Neuron (in vitro differentiated cells): ENCODE data around the gene DBNDD1.

Experiments used
- H2AFZ ChIP-seq: one replicate; pipeline ENCODE4 v1.6.1; 2013; ENCODE audit warnings: low read depth, mild to moderate bottlenecking, inconsistent platforms, low read length, moderate library complexity
- H3K27me3 ChIP-seq: one replicate; pipeline ENCODE4 v1.6.1; 2013; ENCODE audit warnings: low read length; ENCODE audit not compliant: insufficient read depth
- H3K36me3 ChIP-seq: one replicate; pipeline ENCODE4 v1.6.1; 2013; ENCODE audit warnings: low read length; ENCODE audit not compliant: insufficient read depth
- H3K4me1 ChIP-seq: one replicate; pipeline ENCODE4 v1.6.1; 2013; ENCODE audit warnings: low read length; ENCODE audit not compliant: insufficient read depth
- H3K4me3 ChIP-seq: 2 replicates; pipeline ENCODE4 v1.5.1; 2013; ENCODE audit warnings: mild to moderate bottlenecking, low read length, moderate library complexity
- H3K9me3 ChIP-seq: one replicate; pipeline ENCODE4 v1.6.1; 2013; ENCODE audit warnings: low read length

Gene DBNDD1

GRCh38 chr16:90031186-90031930 lies 12.1 kb upstream of the DBNDD1 start:
- no peaks in the 10 kb centered on the region for H3K36me3 ChIP-seq
- H3K27me3 ChIP-seq = no peaks in the 10 kb centered on the region
- no peak overlapping the region for H3K4me3 ChIP-seq
- H2AFZ ChIP-seq = no peak overlapping the region
- peaks cover 12% of the 10 kb centered on the region for H3K4me1 ChIP-seq
- H3K9me3 ChIP-seq = no peaks in the 10 kb centered on the region

- Histone ChIP-seq H3K4me1 (peaks cover 12% of the 10 kb centered on the region), H3K4me3 (no peak overlapping the region), H3K27me3 (no peaks in the 10 kb centered on the region), H3K9me3 (no peaks in the 10 kb centered on the region), H3K36me3 (no peaks in the 10 kb centered on the region), H2AFZ (no peak overlapping the region)
Measured at GRCh38 chr16:90028985-90029384, 9.7 kb upstream of the DBNDD1 start.

- Histone ChIP-seq H3K4me1 (peaks cover 12% of the 10 kb centered on the region), H3K4me3 (no peak overlapping the region), H2AFZ (no peak overlapping the region), H3K27me3 (no peaks in the 10 kb centered on the region), H3K36me3 (no peaks in the 10 kb centered on the region), H3K9me3 (no peaks in the 10 kb centered on the region)
Measured at GRCh38 chr16:90027611-90028010, 8.4 kb upstream of the DBNDD1 start.

- Histone ChIP-seq H3K27me3 (no peaks in the 10 kb centered on the region), H3K36me3 (no peaks in the 10 kb centered on the region), H3K4me1 (peaks cover 13% of the 10 kb centered on the region), H2AFZ (no peak overlapping the region), H3K9me3 (no peaks in the 10 kb centered on the region), H3K4me3 (no peak overlapping the region)
Measured at GRCh38 chr16:90026135-90026534, 6.9 kb upstream of the DBNDD1 start.

- H2AFZ ChIP-seq = no peak overlapping the region
- H3K36me3 ChIP-seq = no peaks in the 10 kb centered on the region
- no peak overlapping the region for H3K4me3 ChIP-seq
- H3K4me1 ChIP-seq = peaks cover 24% of the 10 kb centered on the region
- H3K27me3 ChIP-seq = peaks cover 11% of the 10 kb centered on the region
- no peaks in the 10 kb centered on the region for H3K9me3 ChIP-seq
Measured at GRCh38 chr16:90023078-90023447, 3.8 kb upstream of the DBNDD1 start.

- Histone ChIP-seq H3K36me3 (no peaks in the 10 kb centered on the region), H3K9me3 (no peaks in the 10 kb centered on the region), H2AFZ (no peak overlapping the region), H3K27me3 (peaks cover 18% of the 10 kb centered on the region), H3K4me1 (peaks cover 24% of the 10 kb centered on the region), H3K4me3 (no peak overlapping the region)
Measured at GRCh38 chr16:90022209-90023077, 3.2 kb upstream of the DBNDD1 start.

- Histone ChIP-seq H3K36me3 (no peaks in the 10 kb centered on the region), H3K4me3 (no peak overlapping the region), H3K9me3 (no peaks in the 10 kb centered on the region), H3K27me3 (peaks cover 27% of the 10 kb centered on the region), H2AFZ (no peak overlapping the region), H3K4me1 (peaks cover 24% of the 10 kb centered on the region)
Measured at GRCh38 chr16:90020838-90021382, 1.7 kb upstream of the DBNDD1 start.

GRCh38 chr16:90020260-90020837 lies 1.1 kb upstream of the DBNDD1 start:
- no peaks in the 10 kb centered on the region for H3K36me3 ChIP-seq
- H3K4me1 ChIP-seq = peaks cover 24% of the 10 kb centered on the region
- H3K27me3 ChIP-seq = peaks cover 30% of the 10 kb centered on the region
- H3K4me3 ChIP-seq = peak overlapping the region; percentile 4
- H3K9me3 ChIP-seq = no peaks in the 10 kb centered on the region
- no peak overlapping the region for H2AFZ ChIP-seq

GRCh38 chr16:90019543-90020259 lies 445 bp upstream of the DBNDD1 start:
- H3K27me3 ChIP-seq = peaks cover 30% of the 10 kb centered on the region

GRCh38 chr16:90018297-90018651 lies 982 bp downstream of the DBNDD1 start:
- H3K36me3 ChIP-seq = no peaks in the 10 kb centered on the region
- H2AFZ ChIP-seq = peak overlapping the region; percentile 84
- H3K27me3 ChIP-seq = peaks cover 30% of the 10 kb centered on the region
- H3K4me1 ChIP-seq = peaks cover 24% of the 10 kb centered on the region
- peak overlapping the region; percentile 43 for H3K4me3 ChIP-seq
- no peaks in the 10 kb centered on the region for H3K9me3 ChIP-seq

More at GRCh38 chr16:90019543-90020259, 445 bp upstream of the DBNDD1 start:
- Histone ChIP-seq H3K4me3 (peak overlapping the region; percentile 26), H3K9me3 (no peaks in the 10 kb centered on the region), H3K4me1 (peaks cover 24% of the 10 kb centered on the region), H2AFZ (no peak overlapping the region), H3K36me3 (no peaks in the 10 kb centered on the region)

GRCh38 chr16:90016339-90016950 lies 2.8 kb downstream of the DBNDD1 start:
- Histone ChIP-seq H3K9me3 (no peaks in the 10 kb centered on the region), H3K36me3 (no peaks in the 10 kb centered on the region), H3K4me1 (peaks cover 24% of the 10 kb centered on the region), H3K4me3 (no peak overlapping the region), H2AFZ (no peak overlapping the region), H3K27me3 (peaks cover 30% of the 10 kb centered on the region)

GRCh38 chr16:90015586-90016338 lies 3.5 kb downstream of the DBNDD1 start:
- Histone ChIP-seq H3K4me3 (no peak overlapping the region), H3K27me3 (peaks cover 30% of the 10 kb centered on the region), H2AFZ (no peak overlapping the region), H3K36me3 (no peaks in the 10 kb centered on the region), H3K9me3 (no peaks in the 10 kb centered on the region), H3K4me1 (peaks cover 19% of the 10 kb centered on the region)
